Activated CD4-positive, CD25-positive, alpha-beta regulatory T cell (primary cell): ENCODE measurements around the gene TNK2.

Source experiments
- DNase-seq, 4 experiments: peaks; one replicate each; lab custom pipeline; 2025; lab: John Stamatoyannopoulos, UW

The TNK2 gene

GRCh38 chr3:195899701-195900435 is 8.5 kb downstream of the TNK2 start:
- DNase-seq = no peak

GRCh38 chr3:195897853-195898415 is 10.4 kb downstream of the TNK2 start:
- no peak for DNase-seq

- DNase-seq = no peak
These were observed 11.1 kb downstream of the TNK2 start for GRCh38 chr3:195897081-195897852.

GRCh38 chr3:195896361-195897080 is 11.8 kb downstream of the TNK2 start:
- no peak for DNase-seq

- DNase-seq = peak; percentile 28 to 60 (median 44)
These were observed 12.4 kb downstream of the TNK2 start for GRCh38 chr3:195895861-195896360.

- DNase-seq = peak; percentile 38 to 57 (median 54)
These were observed 13.1 kb downstream of the TNK2 start for GRCh38 chr3:195895078-195895860.

- DNase-seq = no peak
These were observed 14.4 kb downstream of the TNK2 start for GRCh38 chr3:195893916-195894465.

GRCh38 chr3:195893516-195893915 is 14.8 kb downstream of the TNK2 start:
- no peak for DNase-seq

- DNase-seq = no peak
These were observed 15.3 kb downstream of the TNK2 start for GRCh38 chr3:195893044-195893395.

GRCh38 chr3:195892105-195893043 is 16.0 kb downstream of the TNK2 start:
- no peak for DNase-seq

- DNase-seq = no peak
These were observed 16.8 kb downstream of the TNK2 start for GRCh38 chr3:195891431-195892104.

- no peak for DNase-seq
These were observed 18.5 kb downstream of the TNK2 start for GRCh38 chr3:195889870-195890295.

GRCh38 chr3:195888981-195889869 is 19.1 kb downstream of the TNK2 start:
- no peak for DNase-seq

- no peak for DNase-seq
These were observed 20.0 kb downstream of the TNK2 start for GRCh38 chr3:195888311-195888761.

GRCh38 chr3:195887670-195888069 is 20.7 kb downstream of the TNK2 start:
- no peak for DNase-seq

GRCh38 chr3:195886181-195887141 is 21.9 kb downstream of the TNK2 start:
- DNase-seq = no peak
